ENCODE data around the gene FBN1.

The FBN1 gene

DNA sequence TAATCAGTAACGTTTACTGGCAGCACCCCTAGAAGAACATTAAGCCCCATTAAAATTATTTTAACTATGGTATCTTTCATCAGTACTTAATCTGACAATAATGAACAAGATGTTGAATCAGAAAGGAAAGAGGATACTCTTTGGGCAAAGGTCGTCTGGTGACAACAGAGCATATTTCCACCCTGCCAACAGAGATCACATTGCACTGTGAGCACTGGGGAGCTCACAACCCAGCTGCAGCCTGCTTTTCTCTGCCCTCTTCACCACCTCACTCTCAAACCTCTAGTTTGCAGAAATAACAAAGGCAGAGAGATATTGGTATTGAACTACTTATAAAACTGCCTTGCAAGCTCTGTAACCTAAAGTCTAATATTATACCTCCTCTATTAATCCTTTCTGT is 130.0 kb downstream of the FBN1 start:
- no peak overlapping the region for H3K4me3 ChIP-seq (ENCODE audit: low read depth, low read length)
- no peak overlapping the region for H3K27ac ChIP-seq (ENCODE audit: low read depth, low read length)
- H3K9me3 ChIP-seq (ENCODE audit: control insufficient read depth, insufficient read depth, low read depth, low read length): no peaks in the 10 kb centered on the region
- no peak overlapping the region for H3K9ac ChIP-seq (ENCODE audit: low read length)
- H3K4me1 ChIP-seq (ENCODE audit: control insufficient read depth, insufficient read depth, low read length): no peaks in the 10 kb centered on the region; the same call in 1 of the 2 replicates
- no peaks in the 10 kb centered on the region for H3K27me3 ChIP-seq (ENCODE audit: control insufficient read depth, insufficient read depth, low read length)
- no peaks in the 10 kb centered on the region for H3K36me3 ChIP-seq (ENCODE audit: control insufficient read depth, insufficient read depth, low read length)

GRCh38 chr15:48514103-48514816 is 131.2 kb downstream of the FBN1 start:
- H3K9ac ChIP-seq (ENCODE audit: low read length): no peak overlapping the region
- no peaks in the 10 kb centered on the region for H3K36me3 ChIP-seq (ENCODE audit: control insufficient read depth, insufficient read depth, low read length)
- no peaks in the 10 kb centered on the region; the same call in 1 of the 2 replicates for H3K4me1 ChIP-seq (ENCODE audit: control insufficient read depth, insufficient read depth, low read length)
- H3K9me3 ChIP-seq (ENCODE audit: control insufficient read depth, insufficient read depth, low read depth, low read length): no peaks in the 10 kb centered on the region
- no peak overlapping the region for H3K4me3 ChIP-seq (ENCODE audit: low read depth, low read length)
- H3K27ac ChIP-seq (ENCODE audit: low read depth, low read length): no peak overlapping the region
- no peaks in the 10 kb centered on the region for H3K27me3 ChIP-seq (ENCODE audit: control insufficient read depth, insufficient read depth, low read length)

DNA sequence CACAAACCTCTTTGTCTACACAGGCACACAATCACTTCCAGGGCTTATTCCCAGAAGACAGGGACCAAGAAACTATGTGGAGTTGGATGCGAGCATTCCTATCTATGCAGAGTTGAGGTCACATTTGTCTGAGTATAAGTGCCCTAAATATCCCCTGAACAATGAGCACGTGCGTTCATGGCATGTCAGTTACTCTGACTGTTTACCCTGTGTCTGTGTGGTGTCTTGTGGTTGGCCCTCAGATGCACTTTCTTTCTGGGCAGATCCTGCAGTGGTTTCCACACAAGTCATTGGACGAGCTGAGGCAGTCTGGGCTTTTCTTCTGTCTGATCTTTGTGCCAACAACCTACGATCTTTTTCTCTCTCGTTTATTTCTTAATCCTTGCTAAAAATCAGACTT is 134.5 kb downstream of the FBN1 start:
- Histone ChIP-seq H3K27ac (ENCODE audit: low read depth, low read length) (no peak overlapping the region), H3K4me3 (ENCODE audit: low read depth, low read length) (no peak overlapping the region), H3K9me3 (ENCODE audit: control insufficient read depth, insufficient read depth, low read depth, low read length) (no peaks in the 10 kb centered on the region), H3K9ac (ENCODE audit: low read length) (no peak overlapping the region), H3K4me1 (ENCODE audit: control insufficient read depth, insufficient read depth, low read length) (no peaks in the 10 kb centered on the region), H3K36me3 (ENCODE audit: control insufficient read depth, insufficient read depth, low read length) (no peaks in the 10 kb centered on the region), H3K27me3 (ENCODE audit: control insufficient read depth, insufficient read depth, low read length) (no peaks in the 10 kb centered on the region)

DNA sequence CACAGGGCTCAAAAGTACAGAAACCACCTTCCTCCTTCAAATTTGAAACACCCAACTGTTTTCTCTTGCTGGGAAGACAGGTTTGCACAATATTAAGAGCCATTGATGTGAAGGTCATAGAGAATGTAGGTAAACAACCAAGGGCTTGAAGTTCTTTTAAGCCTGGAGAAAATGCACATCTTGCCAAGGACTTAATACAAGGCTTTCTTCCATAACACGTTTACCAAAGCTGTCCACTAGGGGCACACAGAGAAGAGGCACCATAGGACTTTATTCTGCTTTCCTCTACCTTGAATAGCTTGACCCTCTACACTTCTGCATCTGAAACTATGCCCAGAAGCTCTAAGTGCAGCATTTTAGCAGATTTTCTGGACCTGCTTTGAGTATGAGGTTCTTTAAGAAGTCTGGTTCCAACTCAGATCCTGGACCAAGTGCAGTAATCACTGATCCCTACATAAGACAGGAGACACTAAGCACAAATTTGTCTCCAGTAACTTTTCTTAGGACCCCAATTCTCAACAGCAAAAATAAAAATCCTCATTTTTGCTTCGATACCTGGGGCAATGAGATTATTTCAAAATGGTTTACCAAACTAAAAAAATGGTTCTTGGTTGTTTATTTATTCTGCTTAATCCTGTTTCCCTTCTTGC is 138.0 kb downstream of the FBN1 start:
- no peaks in the 10 kb centered on the region for H3K36me3 ChIP-seq (ENCODE audit: control insufficient read depth, insufficient read depth, low read length)
- H3K27ac ChIP-seq (ENCODE audit: low read depth, low read length): no peak overlapping the region
- H3K27me3 ChIP-seq (ENCODE audit: control insufficient read depth, insufficient read depth, low read length): no peaks in the 10 kb centered on the region
- no peaks in the 10 kb centered on the region for H3K9me3 ChIP-seq (ENCODE audit: control insufficient read depth, insufficient read depth, low read depth, low read length)
- H3K4me3 ChIP-seq (ENCODE audit: low read depth, low read length): no peak overlapping the region
- no peak overlapping the region for H3K9ac ChIP-seq (ENCODE audit: low read length)
- no peaks in the 10 kb centered on the region for H3K4me1 ChIP-seq (ENCODE audit: control insufficient read depth, insufficient read depth, low read length)

GRCh38 chr15:48505067-48505466 is 140.4 kb downstream of the FBN1 start:
- Histone ChIP-seq H3K4me1 (ENCODE audit: control insufficient read depth, insufficient read depth, low read length) (no peaks in the 10 kb centered on the region), H3K9me3 (ENCODE audit: control insufficient read depth, insufficient read depth, low read depth, low read length) (no peaks in the 10 kb centered on the region), H3K4me3 (ENCODE audit: low read depth, low read length) (no peak overlapping the region), H3K36me3 (ENCODE audit: control insufficient read depth, insufficient read depth, low read length) (no peaks in the 10 kb centered on the region), H3K27me3 (ENCODE audit: control insufficient read depth, insufficient read depth, low read length) (no peaks in the 10 kb centered on the region), H3K27ac (ENCODE audit: low read depth, low read length) (no peak overlapping the region), H3K9ac (ENCODE audit: low read length) (no peak overlapping the region)

DNA sequence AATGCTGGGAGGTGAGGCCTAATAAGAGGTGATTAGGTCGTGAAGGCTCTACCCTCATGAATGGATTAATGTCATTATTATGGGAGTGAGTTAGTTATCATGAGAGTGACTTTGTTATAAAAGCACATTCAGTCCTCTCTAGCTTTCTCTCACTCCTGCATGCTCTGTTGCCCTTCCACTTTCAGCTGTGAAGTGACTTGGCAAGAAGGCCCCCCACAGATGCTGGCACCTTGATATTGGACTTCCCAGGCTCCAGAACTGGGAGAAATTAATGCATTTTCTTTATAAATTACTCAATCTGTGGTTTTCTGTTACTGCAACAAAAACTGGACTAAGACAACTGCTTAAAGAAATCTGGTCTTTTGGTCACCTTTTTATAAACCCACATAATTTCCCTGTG is 144.3 kb downstream of the FBN1 start:
- Histone ChIP-seq H3K9ac (ENCODE audit: low read length) (no peak overlapping the region), H3K27me3 (ENCODE audit: control insufficient read depth, insufficient read depth, low read length) (no peaks in the 10 kb centered on the region), H3K9me3 (ENCODE audit: control insufficient read depth, insufficient read depth, low read depth, low read length) (no peaks in the 10 kb centered on the region), H3K36me3 (ENCODE audit: control insufficient read depth, insufficient read depth, low read length) (no peaks in the 10 kb centered on the region), H3K4me3 (ENCODE audit: low read depth, low read length) (no peak overlapping the region), H3K4me1 (ENCODE audit: control insufficient read depth, insufficient read depth, low read length) (no peaks in the 10 kb centered on the region), H3K27ac (ENCODE audit: low read depth, low read length) (no peak overlapping the region)

GRCh38 chr15:48500595-48500994 is 144.9 kb downstream of the FBN1 start:
- H3K27me3 ChIP-seq (ENCODE audit: control insufficient read depth, insufficient read depth, low read length): no peaks in the 10 kb centered on the region
- no peak overlapping the region for H3K27ac ChIP-seq (ENCODE audit: low read depth, low read length)
- H3K4me1 ChIP-seq (ENCODE audit: control insufficient read depth, insufficient read depth, low read length): no peaks in the 10 kb centered on the region
- H3K9ac ChIP-seq (ENCODE audit: low read length): no peak overlapping the region
- no peaks in the 10 kb centered on the region for H3K36me3 ChIP-seq (ENCODE audit: control insufficient read depth, insufficient read depth, low read length)
- no peak overlapping the region for H3K4me3 ChIP-seq (ENCODE audit: low read depth, low read length)
- no peaks in the 10 kb centered on the region for H3K9me3 ChIP-seq (ENCODE audit: control insufficient read depth, insufficient read depth, low read depth, low read length)

DNA sequence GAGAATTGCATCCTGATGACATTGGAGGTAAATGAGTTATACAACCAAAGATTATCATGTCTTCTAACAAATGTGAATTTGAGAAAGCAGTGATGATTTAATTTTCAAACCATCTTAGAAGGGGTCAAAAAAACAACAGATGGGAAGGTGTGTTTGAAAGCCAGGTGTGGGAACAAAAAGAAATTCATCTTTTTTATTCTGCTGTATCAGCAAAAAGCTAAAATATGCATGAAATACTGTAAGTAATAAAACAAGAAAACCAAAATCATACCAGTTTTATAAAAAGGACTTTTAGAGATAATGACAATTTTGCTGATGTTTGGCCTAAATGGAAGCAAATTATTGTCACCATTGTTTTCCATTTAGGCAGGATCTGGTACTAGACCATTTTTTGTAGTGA is 145.5 kb downstream of the FBN1 start:
- no peaks in the 10 kb centered on the region for H3K27me3 ChIP-seq (ENCODE audit: control insufficient read depth, insufficient read depth, low read length)
- H3K36me3 ChIP-seq (ENCODE audit: control insufficient read depth, insufficient read depth, low read length): no peaks in the 10 kb centered on the region
- no peaks in the 10 kb centered on the region for H3K9me3 ChIP-seq (ENCODE audit: control insufficient read depth, insufficient read depth, low read depth, low read length)
- no peak overlapping the region for H3K4me3 ChIP-seq (ENCODE audit: low read depth, low read length)
- no peaks in the 10 kb centered on the region for H3K4me1 ChIP-seq (ENCODE audit: control insufficient read depth, insufficient read depth, low read length)
- H3K27ac ChIP-seq (ENCODE audit: low read depth, low read length): no peak overlapping the region
- H3K9ac ChIP-seq (ENCODE audit: low read length): no peak overlapping the region

GRCh38 chr15:48498828-48499227 is 146.7 kb downstream of the FBN1 start:
- Histone ChIP-seq H3K9ac (ENCODE audit: low read length) (no peak overlapping the region), H3K4me1 (ENCODE audit: control insufficient read depth, insufficient read depth, low read length) (no peaks in the 10 kb centered on the region), H3K9me3 (ENCODE audit: control insufficient read depth, insufficient read depth, low read depth, low read length) (no peaks in the 10 kb centered on the region), H3K36me3 (ENCODE audit: control insufficient read depth, insufficient read depth, low read length) (no peaks in the 10 kb centered on the region), H3K27ac (ENCODE audit: low read depth, low read length) (no peak overlapping the region), H3K27me3 (ENCODE audit: control insufficient read depth, insufficient read depth, low read length) (no peaks in the 10 kb centered on the region), H3K4me3 (ENCODE audit: low read depth, low read length) (no peak overlapping the region)

GRCh38 chr15:48494631-48495030 is 150.9 kb downstream of the FBN1 start:
- Histone ChIP-seq H3K36me3 (ENCODE audit: control insufficient read depth, insufficient read depth, low read length) (no peaks in the 10 kb centered on the region; the same call in 1 of the 2 replicates), H3K27me3 (ENCODE audit: control insufficient read depth, insufficient read depth, low read length) (no peaks in the 10 kb centered on the region), H3K9me3 (ENCODE audit: control insufficient read depth, insufficient read depth, low read depth, low read length) (no peaks in the 10 kb centered on the region), H3K27ac (ENCODE audit: low read depth, low read length) (no peak overlapping the region), H3K4me3 (ENCODE audit: low read depth, low read length) (no peak overlapping the region), H3K4me1 (ENCODE audit: control insufficient read depth, insufficient read depth, low read length) (no peaks in the 10 kb centered on the region), H3K9ac (ENCODE audit: low read length) (no peak overlapping the region)

- no peak overlapping the region for H3K9ac ChIP-seq (ENCODE audit: low read length)
Measured at GRCh38 chr15:48493763-48494225, 151.7 kb downstream of the FBN1 start.

More at GRCh38 chr15:48493763-48494225, 151.7 kb downstream of the FBN1 start:
- Histone ChIP-seq H3K36me3 (ENCODE audit: control insufficient read depth, insufficient read depth, low read length) (no peaks in the 10 kb centered on the region; the same call in 1 of the 2 replicates), H3K27me3 (ENCODE audit: control insufficient read depth, insufficient read depth, low read length) (no peaks in the 10 kb centered on the region), H3K4me1 (ENCODE audit: control insufficient read depth, insufficient read depth, low read length) (no peaks in the 10 kb centered on the region), H3K9me3 (ENCODE audit: control insufficient read depth, insufficient read depth, low read depth, low read length) (no peaks in the 10 kb centered on the region), H3K4me3 (ENCODE audit: low read depth, low read length) (no peak overlapping the region), H3K27ac (ENCODE audit: low read depth, low read length) (no peak overlapping the region)
